Liver (tissue), 9 donors: ENCODE data around the gene CHID1. TPM values are rescaled to one million over a fixed set of nuclear protein-coding genes. Genes with fewer than 3 reads are reported as not detected.

ENCODE experiments used
- DNase-seq: peaks from one replicate; pipeline ENCODE4 v3.0.0-alpha.2; 2017; ENCODE audit warnings: low spot score
- H3K27ac ChIP-seq, 2 donors: one replicate each; pipeline ENCODE4 v1.7.0; 2013; ENCODE audit warnings: inconsistent platforms in 2 of 2, low read length in 2 of 2, control low read depth in 1 of 2, low read depth in 1 of 2, mild to moderate bottlenecking in 1 of 2
- H3K27me3 ChIP-seq, 4 donors: one replicate each; pipeline versions ENCODE4 v1.6.1 to v1.7.0; 2013; ENCODE audit warnings: low read length in 3 of 4, inconsistent platforms in 1 of 4, mild to moderate bottlenecking in 1 of 4, moderate library complexity in 1 of 4; ENCODE audit not compliant: control insufficient read depth in 4 of 4, insufficient read depth in 4 of 4
- H3K36me3 ChIP-seq, 4 donors: one replicate each; pipeline versions ENCODE4 v1.6.1 to v1.7.0; 2013; ENCODE audit warnings: low read length in 3 of 4, mild to moderate bottlenecking in 3 of 4, low read depth in 1 of 4, moderate library complexity in 1 of 4; ENCODE audit not compliant: control insufficient read depth in 4 of 4, insufficient read depth in 3 of 4
- H3K4me1 ChIP-seq, 4 donors: one replicate each; pipeline versions ENCODE4 v1.6.1 to v1.7.0; 2013; ENCODE audit warnings: low read length in 3 of 4, mild to moderate bottlenecking in 3 of 4, moderate library complexity in 1 of 4; ENCODE audit not compliant: control insufficient read depth in 4 of 4, insufficient read depth in 4 of 4
- H3K4me3 ChIP-seq, 3 donors: one replicate each; pipeline versions ENCODE4 v1.6.1 to v1.7.0; 2013; ENCODE audit warnings: low read length in 3 of 3, control low read depth in 1 of 3, low read depth in 1 of 3, mild to moderate bottlenecking in 1 of 3
- H3K9ac ChIP-seq, 2 donors: one replicate each; pipeline ENCODE4 v1.7.0; 2013; ENCODE audit warnings: low read length in 2 of 2, mild to moderate bottlenecking in 2 of 2, moderate library complexity in 2 of 2, control low read depth in 1 of 2, low read depth in 1 of 2
- H3K9me3 ChIP-seq, 4 donors: one replicate each; pipeline versions ENCODE4 v1.6.1 to v1.7.0; 2013; ENCODE audit warnings: low read length in 3 of 4; ENCODE audit not compliant: control insufficient read depth in 4 of 4
- EGR1 ChIP-seq, 2 donors: IDR thresholded peaks; 2 replicates each; pipeline ENCODE4 v1.6.1; 2016 to 2018; ENCODE audit warnings: antibody characterized with exemption in 2 of 2, low read depth in 2 of 2
- FOXA1 ChIP-seq: IDR thresholded peaks from 2 replicates; pipeline ENCODE4 v1.6.1; 2016; ENCODE audit warnings: antibody characterized with exemption
- FOXA2 ChIP-seq: IDR thresholded peaks from 2 replicates; pipeline ENCODE4 v1.6.1; 2016; ENCODE audit warnings: antibody characterized with exemption
- GABPA ChIP-seq, 2 donors: IDR thresholded peaks in 1 of 2; conservative IDR thresholded peaks in 1 of 2; 2 replicates each; pipeline ENCODE4 v1.6.1; 2016; ENCODE audit warnings: antibody characterized with exemption in 2 of 2, mild to moderate bottlenecking in 1 of 2, moderate library complexity in 1 of 2
- HNF4A ChIP-seq, 2 donors: conservative IDR thresholded peaks; 2 replicates each; pipeline ENCODE4 v1.6.1; 2016; ENCODE audit warnings: antibody characterized with exemption in 2 of 2, mild to moderate bottlenecking in 2 of 2
- HNF4G ChIP-seq: IDR thresholded peaks from 2 replicates; pipeline ENCODE4 v1.6.1; 2016; ENCODE audit warnings: antibody characterized with exemption
- JUND ChIP-seq, 2 donors: IDR thresholded peaks; 2 replicates each; pipeline ENCODE4 v1.6.1; 2016; ENCODE audit warnings: antibody characterized with exemption in 2 of 2
- NR2F2 ChIP-seq: IDR thresholded peaks from 2 replicates; pipeline ENCODE4 v1.6.1; 2016; ENCODE audit warnings: antibody characterized with exemption
- RAD21 ChIP-seq, 2 donors: IDR thresholded peaks; 2 replicates each; pipeline ENCODE4 v1.6.1; 2016; ENCODE audit warnings: antibody characterized with exemption in 2 of 2, mild to moderate bottlenecking in 2 of 2
- RXRA ChIP-seq, 2 donors: IDR thresholded peaks; 2 replicates each; pipeline ENCODE4 v1.6.1; 2017 to 2018; ENCODE audit warnings: antibody characterized with exemption in 2 of 2, mild to moderate bottlenecking in 1 of 2
- SP1 ChIP-seq: IDR thresholded peaks from 2 replicates; pipeline ENCODE4 v1.6.1; 2018; ENCODE audit warnings: antibody characterized with exemption, mild to moderate bottlenecking
- TAF1 ChIP-seq: conservative IDR thresholded peaks from 2 replicates; pipeline ENCODE4 v1.6.1; 2016; ENCODE audit warnings: antibody characterized with exemption, mild to moderate bottlenecking
- YY1 ChIP-seq: IDR thresholded peaks from 2 replicates; pipeline ENCODE4 v1.6.1; 2016; ENCODE audit warnings: antibody characterized with exemption, mild to moderate bottlenecking
- ZBTB33 ChIP-seq: IDR thresholded peaks from 2 replicates; pipeline ENCODE4 v1.6.1; 2016; ENCODE audit warnings: antibody characterized with exemption
- WGBS: extraction: QIAGEN DNeasy Blood & Tissue Kit; methylation state at CpG from one replicate; pipeline ENCODE4 v1.1.7; 2013; 5-methylcytosine and 5-hydroxymethylcytosine counted together
- polyA plus RNA-seq, 2 donors: library from polyadenylated mRNA; stranded (reverse) in 1 of 2; unstranded in 1 of 2; fragments of 200-250 nt in 1 of 2; fragments of >200 nt in 1 of 2; fragmentation: Nextera tagmentation in 1 of 2; extraction: Ambion mirVana in 1 of 2; gene quantifications; one replicate each; pipeline versions ENCODE4 v1.2.1 to v1.2.3, GENCODE V29; 2013 to 2015
- total RNA-seq, 2 donors: library from RNA; depleted of rRNA; stranded (reverse); fragments of >200 nt; gene quantifications; one replicate each; pipeline ENCODE4 v1.2.3, GENCODE V29; 2014
- TF ChIP-seq, protein P1 (sequence below): IDR thresholded peaks from 2 replicates; pipeline ENCODE4 v1.6.1; 2016; ENCODE audit warnings: antibody characterized with exemption, mild to moderate bottlenecking
- TF ChIP-seq, protein P2 (sequence below): fragments of 150-350 bp; IDR thresholded peaks from 2 replicates; pipeline ENCODE4 v1.5.1; 2017; ENCODE audit warnings: improper control_type of control experiment, low read depth, low read length; ENCODE audit not compliant: missing input control
- TF ChIP-seq, protein P3 (sequence below): IDR thresholded peaks from 2 replicates; pipeline ENCODE4 v1.6.1; 2016; ENCODE audit warnings: antibody characterized with exemption
- TF ChIP-seq, protein P4 (sequence below): IDR thresholded peaks from 2 replicates; pipeline ENCODE4 v1.6.1; 2016; ENCODE audit warnings: antibody characterized with exemption
- donor health status: healthy.
- donor health status: healthy.
- donor health status: healthy.
- donor health status: healthy.
- donor health status: healthy.

CHID1 gene
- total and polyA plus RNA-seq, 4 donors: 39.5 to 68.8 (median 59.1) TPM

DNA sequence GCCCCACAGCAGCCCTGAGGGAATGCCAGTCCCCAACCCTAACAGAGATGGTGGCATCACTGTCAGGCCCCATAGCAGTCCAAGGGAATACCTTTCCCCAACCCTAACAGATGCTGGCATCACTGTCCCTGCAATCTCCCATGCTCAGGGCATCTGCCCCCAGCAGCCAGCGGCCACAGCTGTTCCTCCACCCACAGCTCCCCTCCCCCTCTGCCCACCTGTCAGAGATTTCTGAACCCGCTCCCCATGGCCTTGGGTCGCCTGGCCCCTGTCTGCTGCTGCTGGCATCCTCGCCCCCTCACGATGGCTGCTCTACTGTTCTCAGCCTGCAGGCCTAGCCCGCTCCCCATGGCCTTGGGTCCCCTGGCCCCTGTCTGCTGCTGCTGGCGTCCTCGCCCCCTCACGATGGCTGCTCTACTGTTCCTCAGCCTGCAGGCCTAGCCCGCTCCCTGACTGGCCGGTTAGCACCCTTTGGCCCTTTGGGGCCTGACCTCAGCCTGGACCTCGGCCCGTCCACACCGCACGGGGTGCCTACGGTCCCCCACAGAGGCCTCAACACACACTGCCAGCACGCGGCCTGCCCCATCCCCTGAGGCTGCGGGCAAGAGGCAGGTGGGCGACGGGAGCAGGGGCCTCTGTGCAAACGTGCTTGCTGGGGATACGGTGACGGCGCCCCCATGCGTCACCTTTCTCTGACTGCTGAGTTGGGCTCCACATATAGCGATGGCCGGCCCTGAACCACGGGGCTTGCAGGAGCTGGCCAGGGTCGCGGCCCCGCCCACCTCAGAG, 20.7 kb downstream of the CHID1 start:
- Histone ChIP-seq H3K27me3 (no peaks in the 10 kb centered on the region), H3K4me1 (no peaks in the 10 kb centered on the region), H3K4me3 (no peak overlapping the region), H3K27ac (no peak overlapping the region), H3K36me3 (peaks cover 3 to 29% (median 11%) of the 10 kb centered on the region in 4 donors), H3K9ac (no peak overlapping the region), H3K9me3 (no peaks in the 10 kb centered on the region)
- WGBS: 96% methylated on average over 32 of the region's 32 CpGs
- no peak for DNase-seq
- TF ChIP-seq SP1: no peak

GRCh38 chr11:889257-889656, 21.4 kb downstream of the CHID1 start:
- H3K27me3 ChIP-seq: no peaks in the 10 kb centered on the region
- H3K4me1 ChIP-seq: no peaks in the 10 kb centered on the region
- H3K9ac ChIP-seq: no peak overlapping the region
- no peak overlapping the region for H3K4me3 ChIP-seq
- H3K9me3 ChIP-seq: no peaks in the 10 kb centered on the region
- H3K36me3 ChIP-seq: peaks cover 3 to 29% (median 11%) of the 10 kb centered on the region in 4 donors
- WGBS: 97% methylated on average over 13 of the region's 13 CpGs
- no peak for TF ChIP-seq ZBTB33
- no peak for TF ChIP-seq FOXA2
- TF ChIP-seq RXRA (IDR thresholded peaks at IDR 0.05): no peak
- TF ChIP-seq, protein P1, sequence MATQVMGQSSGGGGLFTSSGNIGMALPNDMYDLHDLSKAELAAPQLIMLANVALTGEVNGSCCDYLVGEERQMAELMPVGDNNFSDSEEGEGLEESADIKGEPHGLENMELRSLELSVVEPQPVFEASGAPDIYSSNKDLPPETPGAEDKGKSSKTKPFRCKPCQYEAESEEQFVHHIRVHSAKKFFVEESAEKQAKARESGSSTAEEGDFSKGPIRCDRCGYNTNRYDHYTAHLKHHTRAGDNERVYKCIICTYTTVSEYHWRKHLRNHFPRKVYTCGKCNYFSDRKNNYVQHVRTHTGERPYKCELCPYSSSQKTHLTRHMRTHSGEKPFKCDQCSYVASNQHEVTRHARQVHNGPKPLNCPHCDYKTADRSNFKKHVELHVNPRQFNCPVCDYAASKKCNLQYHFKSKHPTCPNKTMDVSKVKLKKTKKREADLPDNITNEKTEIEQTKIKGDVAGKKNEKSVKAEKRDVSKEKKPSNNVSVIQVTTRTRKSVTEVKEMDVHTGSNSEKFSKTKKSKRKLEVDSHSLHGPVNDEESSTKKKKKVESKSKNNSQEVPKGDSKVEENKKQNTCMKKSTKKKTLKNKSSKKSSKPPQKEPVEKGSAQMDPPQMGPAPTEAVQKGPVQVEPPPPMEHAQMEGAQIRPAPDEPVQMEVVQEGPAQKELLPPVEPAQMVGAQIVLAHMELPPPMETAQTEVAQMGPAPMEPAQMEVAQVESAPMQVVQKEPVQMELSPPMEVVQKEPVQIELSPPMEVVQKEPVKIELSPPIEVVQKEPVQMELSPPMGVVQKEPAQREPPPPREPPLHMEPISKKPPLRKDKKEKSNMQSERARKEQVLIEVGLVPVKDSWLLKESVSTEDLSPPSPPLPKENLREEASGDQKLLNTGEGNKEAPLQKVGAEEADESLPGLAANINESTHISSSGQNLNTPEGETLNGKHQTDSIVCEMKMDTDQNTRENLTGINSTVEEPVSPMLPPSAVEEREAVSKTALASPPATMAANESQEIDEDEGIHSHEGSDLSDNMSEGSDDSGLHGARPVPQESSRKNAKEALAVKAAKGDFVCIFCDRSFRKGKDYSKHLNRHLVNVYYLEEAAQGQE: no peak
- TF ChIP-seq, protein P2, sequence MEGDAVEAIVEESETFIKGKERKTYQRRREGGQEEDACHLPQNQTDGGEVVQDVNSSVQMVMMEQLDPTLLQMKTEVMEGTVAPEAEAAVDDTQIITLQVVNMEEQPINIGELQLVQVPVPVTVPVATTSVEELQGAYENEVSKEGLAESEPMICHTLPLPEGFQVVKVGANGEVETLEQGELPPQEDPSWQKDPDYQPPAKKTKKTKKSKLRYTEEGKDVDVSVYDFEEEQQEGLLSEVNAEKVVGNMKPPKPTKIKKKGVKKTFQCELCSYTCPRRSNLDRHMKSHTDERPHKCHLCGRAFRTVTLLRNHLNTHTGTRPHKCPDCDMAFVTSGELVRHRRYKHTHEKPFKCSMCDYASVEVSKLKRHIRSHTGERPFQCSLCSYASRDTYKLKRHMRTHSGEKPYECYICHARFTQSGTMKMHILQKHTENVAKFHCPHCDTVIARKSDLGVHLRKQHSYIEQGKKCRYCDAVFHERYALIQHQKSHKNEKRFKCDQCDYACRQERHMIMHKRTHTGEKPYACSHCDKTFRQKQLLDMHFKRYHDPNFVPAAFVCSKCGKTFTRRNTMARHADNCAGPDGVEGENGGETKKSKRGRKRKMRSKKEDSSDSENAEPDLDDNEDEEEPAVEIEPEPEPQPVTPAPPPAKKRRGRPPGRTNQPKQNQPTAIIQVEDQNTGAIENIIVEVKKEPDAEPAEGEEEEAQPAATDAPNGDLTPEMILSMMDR: no peak
- TF ChIP-seq, protein P3, sequence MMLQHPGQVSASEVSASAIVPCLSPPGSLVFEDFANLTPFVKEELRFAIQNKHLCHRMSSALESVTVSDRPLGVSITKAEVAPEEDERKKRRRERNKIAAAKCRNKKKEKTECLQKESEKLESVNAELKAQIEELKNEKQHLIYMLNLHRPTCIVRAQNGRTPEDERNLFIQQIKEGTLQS: no peak
- TF ChIP-seq FOXA1: no peak
- TF ChIP-seq JUND (IDR thresholded peaks at IDR 0.05): no peak
- no peak for TF ChIP-seq EGR1 (IDR thresholded peaks at IDR 0.05; ENCODE audit: low read depth in 2 of 2)
- TF ChIP-seq SP1: no peak
- TF ChIP-seq HNF4A (conservative IDR thresholded peaks at IDR 0.05): no peak
- no peak for TF ChIP-seq NR2F2
- TF ChIP-seq YY1: no peak
- no peak for TF ChIP-seq GABPA (IDR thresholded peaks at IDR 0.05 in 1 of 2, conservative IDR thresholded peaks at IDR 0.05 in 1 of 2)
- TF ChIP-seq, protein P4, sequence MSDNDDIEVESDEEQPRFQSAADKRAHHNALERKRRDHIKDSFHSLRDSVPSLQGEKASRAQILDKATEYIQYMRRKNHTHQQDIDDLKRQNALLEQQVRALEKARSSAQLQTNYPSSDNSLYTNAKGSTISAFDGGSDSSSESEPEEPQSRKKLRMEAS: no peak
- TF ChIP-seq TAF1: no peak
- no peak for TF ChIP-seq HNF4G
- TF ChIP-seq RAD21 (IDR thresholded peaks at IDR 0.05): no peak
- no peak overlapping the region for H3K27ac ChIP-seq
- DNase-seq: no peak
